LHCN-M2 (cell line): ENCODE measurements around the gene OLR1. TPM values are rescaled to one million over a fixed set of nuclear protein-coding genes. Genes with fewer than 3 reads are reported as not detected.
"Not testable (repeated sequence)": the region's sequence is repeated elsewhere in the genome, so short reads cannot be mapped to it uniquely, and the experiment has no call there.

ENCODE experiments used
- DNase-seq: peaks from one replicate; pipeline ENCODE4 v3.0.0-alpha.2; 2012; ENCODE audit warnings: low read depth
- polyA plus RNA-seq: library from polyadenylated mRNA; unstranded; fragments of >200 nt; gene quantifications from one replicate; pipeline ENCODE4 v1.2.1, GENCODE V29; 2012; ENCODE audit warnings: missing spikeins
- total RNA-seq: library from RNA; depleted of rRNA; stranded (reverse); fragments of >200 nt; gene quantifications from 2 replicates; pipeline ENCODE4 v1.2.3, GENCODE V29; 2014; rRNA removed

Gene OLR1
- not detected in 2 replicates for total RNA-seq
- not detected for polyA plus RNA-seq

DNA sequence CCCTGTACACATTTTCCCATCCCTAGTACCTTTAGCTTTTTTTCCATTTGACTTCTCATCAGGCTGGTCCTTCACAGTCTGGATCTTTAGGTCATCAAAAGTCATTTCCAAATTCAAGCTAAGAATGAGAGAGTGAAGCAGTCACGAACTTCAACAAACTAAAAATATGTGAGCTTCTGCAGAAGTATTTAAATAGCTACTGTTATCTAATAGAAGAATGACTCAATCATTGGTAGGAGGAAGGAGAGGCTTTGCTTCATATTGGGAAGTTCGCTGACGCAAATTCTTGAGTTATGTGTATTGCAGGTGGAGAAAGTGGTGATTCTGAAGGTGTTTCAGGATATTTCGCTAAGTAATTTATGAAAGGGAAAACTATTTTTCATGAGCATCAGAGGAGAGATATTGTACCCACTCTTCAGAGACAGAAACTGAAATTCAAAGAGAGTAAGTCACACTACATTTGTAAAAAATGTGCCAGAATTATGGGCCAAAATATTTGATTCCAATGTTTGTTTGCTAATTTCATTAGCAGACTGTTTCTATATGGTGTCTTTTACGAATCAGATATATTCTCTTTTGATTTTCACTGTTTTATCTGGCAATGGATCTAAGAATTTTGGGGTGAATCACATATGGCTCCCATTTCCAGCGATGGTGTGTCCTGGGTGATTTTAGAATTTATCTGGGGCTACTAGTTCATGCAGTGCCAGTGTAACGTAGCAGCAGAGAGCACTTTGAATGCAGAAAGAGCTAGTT lies at the start of gene OLR1:
Gene OLR1 (minus strand): TSS at position 160 of the 756 bp plus-strand sequence. CDS start 55 bp downstream, at position 105.
- DNase-seq, result no peak

DNA sequence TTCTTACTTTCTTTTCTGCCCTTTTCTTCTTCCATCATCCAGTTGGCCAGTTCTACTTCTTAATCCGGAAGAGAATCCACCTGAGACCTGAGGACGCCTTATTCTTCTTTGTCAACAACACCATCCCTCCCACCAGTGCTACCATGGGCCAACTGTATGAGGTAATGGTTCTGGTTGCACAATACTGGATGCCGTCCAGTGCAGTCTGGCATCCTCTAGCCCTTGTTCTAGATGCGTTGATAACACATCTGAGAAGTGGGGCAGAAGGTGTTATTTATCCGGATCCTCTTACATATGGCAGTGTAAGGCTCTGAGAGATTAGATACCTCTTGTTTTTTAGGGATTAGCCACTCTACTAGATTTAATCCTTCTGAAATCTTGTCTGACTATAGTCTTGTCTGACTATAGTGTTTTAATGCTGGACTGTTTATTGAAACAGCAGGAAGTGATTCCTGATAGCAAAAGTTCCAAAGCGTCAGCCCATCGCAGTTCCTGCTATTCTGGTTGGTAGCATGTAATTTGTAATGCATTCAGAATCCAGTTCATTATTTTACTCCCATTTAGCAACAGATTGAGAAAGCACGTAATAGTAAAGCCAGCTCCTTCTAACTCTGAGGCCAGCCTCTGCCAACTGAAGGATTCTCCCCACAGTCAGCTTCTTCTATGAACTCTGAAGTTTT lies 48.6 kb upstream of the OLR1 start:
- no peak for DNase-seq

DNA sequence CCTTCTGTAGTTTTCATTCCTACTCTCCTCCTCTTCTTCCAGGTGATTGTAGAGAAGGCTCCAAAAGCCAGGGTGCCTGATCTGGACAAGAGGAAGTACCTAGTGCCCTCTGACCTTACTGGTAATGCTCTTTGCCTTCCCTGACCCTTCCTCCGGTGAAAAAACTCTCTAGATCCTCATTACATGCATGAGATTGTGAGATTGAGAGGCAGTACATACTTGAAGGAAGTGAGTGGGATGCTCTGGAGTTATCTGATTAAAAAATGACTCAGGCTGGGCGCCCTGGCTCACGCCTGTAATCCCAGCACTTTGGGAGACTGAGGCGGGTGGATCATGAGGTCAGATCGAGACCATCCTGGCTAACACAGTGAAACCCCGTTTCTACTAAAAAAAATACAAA lies 46.1 kb upstream of the OLR1 start:
- no peak for DNase-seq

DNA sequence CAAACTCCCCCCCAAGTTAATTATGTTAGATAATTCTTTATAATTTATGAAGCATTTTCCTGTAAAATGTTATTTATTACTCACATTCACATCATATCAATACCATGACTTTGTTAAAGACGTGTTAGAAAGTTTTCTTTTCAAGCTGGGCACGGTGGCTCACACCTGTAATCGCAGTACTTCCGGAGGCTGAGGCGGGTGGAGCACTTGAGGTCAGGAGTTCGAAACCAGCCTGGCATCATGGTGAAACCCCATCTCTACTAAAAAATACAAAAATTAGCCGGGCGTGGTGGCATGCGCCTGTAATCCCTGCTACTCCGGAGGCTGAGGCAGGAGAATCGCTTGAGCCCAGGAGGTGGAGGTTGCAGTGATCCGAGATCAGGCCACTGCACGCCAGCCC lies 44.0 kb upstream of the OLR1 start:
- not testable (repeated sequence) for DNase-seq

DNA sequence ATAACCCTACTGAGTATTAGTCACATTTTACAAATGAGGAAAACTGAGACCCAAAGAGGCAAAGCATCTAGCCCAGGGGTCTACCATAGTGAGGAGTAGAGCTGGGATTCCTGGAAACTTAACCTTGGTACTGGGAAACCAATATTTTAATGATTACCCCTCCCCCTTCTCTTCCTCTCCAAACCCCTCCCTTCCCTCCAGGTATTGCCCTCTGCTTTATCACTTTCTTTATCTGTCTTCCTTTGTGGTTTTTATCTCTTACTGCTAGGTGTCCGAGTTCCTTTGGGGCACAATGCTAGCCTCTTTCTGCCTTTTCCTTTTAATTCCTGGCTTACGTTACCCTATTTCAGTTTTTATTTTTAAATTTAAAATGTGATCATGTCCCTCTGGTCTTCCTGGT lies 43.5 kb upstream of the OLR1 start:
- no peak for DNase-seq

DNA sequence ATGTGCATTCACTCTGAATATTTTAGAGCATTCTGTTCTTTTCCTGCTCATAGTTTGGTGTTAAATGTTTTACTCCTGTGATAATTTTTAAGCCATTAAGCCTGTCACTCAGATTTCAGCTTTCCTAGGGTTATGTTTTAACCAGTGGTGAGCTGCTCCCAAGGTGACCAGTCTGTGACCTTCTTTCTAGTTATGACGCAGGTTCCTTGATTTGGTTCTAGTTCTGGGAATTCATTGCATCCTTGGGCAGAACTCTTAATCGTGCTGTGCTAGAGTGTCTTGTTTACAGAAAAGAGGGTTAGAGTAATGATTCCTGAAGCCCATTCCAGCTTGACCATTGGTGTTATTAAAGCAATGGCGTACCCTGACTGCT lies 42.9 kb upstream of the OLR1 start:
- DNase-seq, result no peak

DNA sequence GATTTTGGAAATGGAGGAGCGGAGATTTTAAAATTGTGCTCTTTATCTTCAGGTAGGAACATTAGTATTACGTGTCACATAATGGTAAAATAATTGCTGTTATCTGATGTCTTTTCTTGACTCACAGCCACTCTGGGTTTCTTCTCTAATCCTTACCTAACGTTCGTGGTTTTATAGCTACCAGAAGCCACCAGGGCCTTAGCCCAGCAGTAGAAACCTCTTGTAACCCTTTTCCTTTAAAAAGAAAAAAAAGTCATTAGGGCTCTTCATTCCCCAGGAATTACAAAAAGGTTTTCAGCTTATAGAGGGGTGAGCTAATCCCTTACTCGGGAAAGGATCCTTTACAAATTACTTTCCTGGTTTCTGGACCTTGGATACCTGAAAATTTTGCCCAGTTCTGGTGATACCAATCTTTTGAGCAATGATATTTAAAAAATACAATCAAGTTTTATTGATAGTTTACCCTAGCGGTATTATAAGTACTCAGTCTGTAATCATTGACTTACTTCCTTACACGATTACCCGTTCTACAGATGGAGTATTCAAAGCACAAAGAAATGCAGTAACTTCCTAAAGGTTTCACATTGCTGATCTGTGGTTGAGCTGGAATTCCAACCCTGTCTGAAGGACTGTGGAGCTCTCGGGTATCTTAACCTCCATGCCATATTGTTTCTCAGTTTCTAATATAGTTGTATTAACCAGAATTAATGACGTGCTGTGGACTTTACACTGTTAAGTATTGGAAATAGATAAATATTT lies 42.4 kb upstream of the OLR1 start:
- DNase-seq, result peak; percentile 43

DNA sequence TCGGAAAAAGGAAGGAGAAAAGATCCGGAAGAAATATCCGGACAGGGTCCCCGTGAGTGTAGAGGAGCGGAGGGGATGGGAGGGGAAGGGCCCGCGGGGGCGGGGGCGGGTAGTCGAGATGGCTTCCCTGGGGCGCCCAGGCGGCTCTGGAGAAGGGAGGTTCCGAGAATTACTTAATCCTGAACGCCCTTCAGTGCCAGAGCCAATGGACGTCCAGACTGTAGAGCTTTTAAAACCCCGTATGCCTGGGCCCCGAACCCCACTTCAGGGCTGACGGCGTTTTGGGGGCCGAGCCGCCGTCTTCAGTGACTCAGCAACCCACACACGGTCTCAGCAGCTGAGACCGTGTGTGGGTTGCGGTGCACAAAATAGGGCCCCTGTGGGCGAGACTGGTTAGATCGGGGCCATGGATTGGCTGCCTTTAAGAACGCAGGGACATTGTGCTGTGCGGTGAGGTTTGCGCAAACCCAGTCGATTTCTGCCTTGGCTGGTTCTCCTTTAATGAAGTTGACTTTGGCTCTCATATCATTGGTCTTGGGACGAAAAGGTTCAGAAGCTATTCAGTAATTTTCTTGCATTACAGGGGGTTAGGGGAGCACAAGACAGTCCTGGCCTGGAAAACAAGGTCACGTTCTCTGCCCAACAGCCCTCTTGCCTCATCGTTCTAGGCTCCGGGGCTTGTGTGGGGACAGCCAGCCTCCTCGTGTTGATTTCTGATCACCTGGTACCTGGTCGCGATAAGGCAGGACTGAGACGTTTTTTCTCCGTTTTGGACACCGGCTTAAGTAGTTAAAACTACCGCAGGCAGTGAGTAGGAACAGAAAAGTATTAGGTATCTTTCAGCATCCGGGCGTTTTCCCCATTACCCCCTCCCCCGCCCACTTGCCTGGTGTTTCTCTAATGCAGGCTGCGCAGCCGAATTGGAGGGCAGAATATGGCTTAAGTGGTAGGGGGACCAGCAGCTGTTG lies 41.5 kb upstream of the OLR1 start:
- DNase-seq, result peak; percentile 85

DNA sequence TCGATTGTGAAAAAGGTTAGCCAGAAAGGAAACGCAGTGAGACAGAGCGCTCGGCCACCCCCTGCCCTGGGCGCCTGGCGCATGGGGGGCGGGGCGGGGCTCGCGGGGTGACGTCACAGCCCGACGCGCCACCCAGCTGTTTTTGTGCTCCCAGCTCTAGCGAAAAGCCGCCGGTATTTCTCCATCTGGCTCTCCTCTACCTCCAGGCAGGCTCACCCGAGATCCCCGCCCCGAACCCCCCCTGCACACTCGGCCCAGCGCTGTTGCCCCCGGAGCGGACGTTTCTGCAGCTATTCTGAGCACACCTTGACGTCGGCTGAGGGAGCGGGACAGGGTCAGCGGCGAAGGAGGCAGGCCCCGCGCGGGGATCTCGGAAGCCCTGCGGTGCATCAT lies 40.8 kb upstream of the OLR1 start, which contains the start of gene GABARAPL1:
Gene GABARAPL1 (plus strand): TSS at position 139 of the 393 bp plus-strand sequence. CDS start 253 bp downstream, at position 392.
- peak; percentile 75 for DNase-seq

DNA sequence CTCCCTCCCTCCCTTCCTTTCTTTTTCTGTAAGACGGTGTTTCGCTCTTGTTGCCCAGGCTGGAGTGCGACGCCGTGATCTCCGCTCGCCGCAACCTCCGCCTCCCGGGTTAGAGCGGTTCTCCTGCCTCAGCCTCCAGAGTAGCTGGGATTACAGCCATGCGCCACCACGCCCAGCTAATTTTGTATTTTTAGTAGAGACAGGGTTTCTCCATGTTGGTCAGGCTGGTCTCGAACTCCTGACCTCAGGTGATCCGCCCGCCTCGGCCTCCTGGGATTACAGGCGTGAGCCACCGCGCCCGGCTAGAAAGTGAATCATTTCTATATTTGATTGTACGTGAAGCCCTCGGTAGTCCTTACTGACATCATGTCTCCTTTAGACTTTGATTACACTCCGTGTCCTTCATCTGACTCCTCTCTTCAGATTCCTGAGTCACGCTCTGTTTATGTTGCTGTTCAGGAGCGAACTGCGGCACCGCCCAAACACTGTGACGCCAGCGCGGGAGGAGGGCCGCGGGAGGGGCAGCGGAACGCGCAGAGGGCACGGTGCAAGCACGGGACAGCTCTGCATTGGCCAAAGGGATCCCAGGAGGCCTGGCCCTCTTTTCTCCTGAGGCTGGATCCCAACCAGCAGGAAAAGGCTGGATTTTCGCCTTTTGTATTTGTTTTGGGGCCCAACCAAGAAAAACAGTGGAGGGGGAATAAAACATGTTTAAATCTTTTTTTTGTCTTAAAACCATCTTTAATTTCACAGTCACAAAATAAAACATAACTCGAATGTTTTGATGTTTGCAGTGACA lies 40.2 kb upstream of the OLR1 start:
- DNase-seq, result peak; percentile 98

DNA sequence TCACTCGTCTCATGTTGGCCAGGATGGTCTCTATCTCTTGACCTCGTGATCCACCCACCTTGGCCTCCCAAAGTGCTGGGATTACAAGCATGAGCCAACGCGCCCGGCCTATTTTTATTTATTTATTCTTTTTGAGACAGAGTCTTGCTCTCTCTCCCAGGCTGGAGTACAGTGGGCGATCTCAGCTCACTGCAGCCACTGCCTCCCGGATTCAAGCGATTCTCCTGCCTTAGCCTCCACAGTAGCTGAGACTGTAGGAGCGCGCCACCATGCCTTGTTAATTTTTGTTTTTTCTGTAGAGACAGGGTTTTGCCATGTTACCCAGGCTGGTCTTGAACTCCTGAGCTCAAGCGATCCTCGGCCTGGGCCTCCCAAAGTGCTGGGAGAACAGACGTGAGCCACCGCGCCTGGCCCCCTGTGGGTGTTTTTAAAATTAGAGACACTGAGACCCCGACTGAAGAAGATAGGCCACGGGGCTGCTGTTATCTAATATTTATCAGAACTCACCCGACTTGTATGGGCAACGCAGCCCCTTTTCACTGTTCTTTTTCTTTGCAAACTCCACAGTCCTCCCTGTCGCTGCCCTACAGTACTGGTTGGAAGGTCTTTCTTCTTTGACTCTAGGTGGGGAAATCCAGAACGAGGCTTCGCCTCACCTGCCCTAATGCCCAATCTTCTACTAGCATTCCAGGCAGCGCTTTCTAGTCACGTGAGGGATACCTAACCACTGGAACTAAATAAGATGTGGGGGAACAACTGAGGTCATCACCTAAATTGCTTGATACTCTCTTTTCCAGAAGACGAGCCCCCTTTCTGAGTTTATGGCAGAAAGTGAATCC lies 39.4 kb upstream of the OLR1 start:
- peak; percentile 1 for DNase-seq

DNA sequence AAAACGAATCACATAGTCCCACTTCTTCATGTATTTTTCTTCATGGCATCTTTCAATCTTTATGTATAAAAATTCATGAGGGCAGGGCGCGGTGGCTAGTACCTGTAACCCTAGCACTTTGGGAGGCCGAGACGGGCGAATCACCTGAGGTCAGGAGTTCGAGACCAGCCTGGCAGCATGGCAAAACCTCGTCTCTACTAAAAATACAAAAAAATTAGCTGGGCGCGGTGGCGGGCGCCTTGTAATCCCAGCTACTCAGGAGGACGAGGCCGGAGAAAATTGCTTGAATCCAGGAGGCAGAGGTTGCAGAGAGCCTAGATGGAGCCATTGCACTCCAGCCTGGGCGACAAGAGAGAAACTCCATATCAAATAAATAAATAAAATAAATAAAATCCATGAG lies 38.3 kb upstream of the OLR1 start:
- no peak for DNase-seq

DNA sequence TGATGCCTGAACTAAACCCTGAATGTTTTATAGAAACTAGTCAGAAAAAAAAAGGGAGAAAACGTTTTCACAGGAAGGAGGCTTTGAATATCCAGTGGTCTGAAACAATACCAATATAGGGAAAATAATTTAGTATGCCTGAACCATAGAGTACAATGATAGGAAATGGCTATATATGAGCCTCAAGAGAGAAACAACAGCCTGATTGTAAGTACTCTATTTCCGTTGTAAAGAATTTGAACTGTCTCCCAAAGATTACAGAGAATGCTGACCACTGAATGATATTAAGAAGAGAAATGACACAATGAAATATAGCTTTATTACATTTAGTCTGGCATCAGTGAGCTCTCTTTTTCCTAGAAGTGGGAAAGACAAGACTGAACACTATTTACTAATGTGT lies 35.2 kb upstream of the OLR1 start:
- no peak for DNase-seq

DNA sequence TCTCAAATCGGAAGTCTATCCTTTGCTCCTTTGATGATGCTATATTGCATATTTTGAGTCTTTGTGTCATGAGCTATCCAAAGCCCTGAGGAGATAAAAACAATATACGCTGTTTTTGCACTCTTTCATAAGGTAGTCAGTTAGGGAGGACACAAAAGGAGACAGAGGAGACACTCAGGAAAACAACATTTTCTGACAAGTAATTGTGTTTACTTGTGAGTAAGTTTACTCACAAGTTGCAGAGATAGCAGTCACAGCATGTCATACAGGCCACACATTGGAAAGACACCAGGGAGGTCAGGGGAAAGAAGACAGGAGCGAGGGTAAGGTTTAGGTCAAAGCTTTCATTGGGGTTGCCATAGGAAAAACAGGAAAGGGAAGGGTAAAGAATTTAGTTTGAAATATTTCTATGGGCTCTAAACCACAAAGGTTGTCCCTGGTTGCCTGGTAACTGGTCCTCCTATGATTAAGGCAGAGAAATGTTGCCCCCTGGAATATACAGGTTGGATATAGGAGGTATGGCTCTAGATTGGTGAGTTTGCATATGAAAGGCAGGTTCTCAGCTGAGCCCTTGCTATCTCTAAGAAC lies 33.4 kb upstream of the OLR1 start:
- DNase-seq, result peak; percentile 10

DNA sequence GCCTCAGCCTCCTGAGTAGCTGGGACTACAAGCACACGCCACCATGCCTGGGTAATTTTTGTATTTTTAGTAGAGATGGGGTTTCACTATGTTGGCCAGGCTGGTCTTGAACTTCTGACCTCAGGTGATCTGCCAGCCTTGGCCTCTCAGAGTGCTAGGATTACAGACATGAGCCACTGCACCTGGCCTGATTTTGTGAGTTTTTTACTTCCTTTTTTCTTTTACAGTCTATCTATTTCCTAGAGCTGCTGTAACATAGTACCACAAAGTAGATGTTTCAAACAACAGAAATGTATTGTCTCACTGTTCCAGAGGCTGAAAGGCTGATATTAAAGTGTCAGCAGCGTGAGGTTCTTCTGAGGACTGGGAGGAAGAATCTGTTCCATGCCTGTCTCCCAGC lies 32.6 kb upstream of the OLR1 start:
- not testable (repeated sequence) for DNase-seq

DNA sequence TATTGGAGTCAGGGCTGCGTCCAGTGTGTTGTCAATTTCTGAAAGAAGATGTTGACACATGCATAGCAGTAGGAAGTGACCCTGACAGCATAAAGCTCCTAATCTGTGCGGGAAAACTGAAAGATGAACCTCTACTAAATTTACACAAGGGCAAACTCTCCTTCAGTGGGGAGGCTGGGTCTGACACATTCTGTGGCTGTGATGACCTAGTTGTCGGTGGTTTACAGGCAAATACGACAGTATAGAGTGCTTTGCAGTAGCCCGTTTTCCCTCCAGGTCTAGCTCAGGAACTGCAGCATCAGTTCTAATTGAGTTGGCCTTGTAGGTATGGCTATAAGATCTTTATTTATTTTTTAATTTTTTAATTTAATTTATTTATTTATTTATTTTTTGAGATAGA lies 25.9 kb upstream of the OLR1 start:
- no peak for DNase-seq

DNA sequence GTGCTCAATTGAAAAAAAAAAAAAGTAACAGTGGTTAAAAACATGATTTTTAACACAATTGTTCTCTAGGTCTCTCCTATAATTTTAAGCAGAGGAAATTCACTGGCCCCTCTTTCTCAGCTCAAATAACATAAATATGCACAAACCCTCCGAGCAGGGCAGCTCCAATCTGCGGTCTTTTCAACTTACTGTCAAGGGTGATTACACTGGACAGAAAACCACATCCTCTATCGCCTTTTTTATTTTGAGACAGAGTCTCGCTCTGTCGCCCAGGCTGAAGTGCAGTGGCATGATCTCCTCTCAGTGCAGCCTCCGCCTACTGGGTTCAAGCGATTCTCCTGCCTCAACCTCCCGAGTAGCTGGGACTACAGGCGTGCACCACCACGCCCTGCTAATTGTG lies 24.3 kb upstream of the OLR1 start:
- no peak for DNase-seq

DNA sequence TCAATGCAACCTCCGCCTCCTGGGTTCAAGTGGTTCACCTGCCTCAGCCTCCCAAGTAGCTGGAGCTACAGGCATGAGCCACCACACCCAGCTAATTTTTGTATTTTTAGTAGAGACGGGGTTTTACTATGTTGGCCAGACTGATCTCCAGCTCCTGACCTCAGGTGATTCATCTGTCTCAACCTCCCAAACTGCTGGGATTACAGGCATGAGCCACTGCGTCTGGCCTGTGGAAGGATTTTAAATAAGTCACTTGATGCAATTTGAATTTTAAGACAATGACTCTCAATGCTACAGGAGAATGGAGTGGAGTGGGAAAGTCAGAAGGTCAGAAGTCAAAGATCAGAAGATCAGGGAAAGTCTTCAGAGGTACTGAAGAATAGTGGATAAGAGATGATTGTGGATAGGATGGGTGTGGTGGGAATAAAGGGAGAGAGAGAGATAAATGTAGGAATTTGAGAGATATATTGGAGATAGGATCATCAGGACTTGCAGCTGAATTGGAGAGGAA lies 22.3 kb upstream of the OLR1 start:
- DNase-seq, result no peak

DNA sequence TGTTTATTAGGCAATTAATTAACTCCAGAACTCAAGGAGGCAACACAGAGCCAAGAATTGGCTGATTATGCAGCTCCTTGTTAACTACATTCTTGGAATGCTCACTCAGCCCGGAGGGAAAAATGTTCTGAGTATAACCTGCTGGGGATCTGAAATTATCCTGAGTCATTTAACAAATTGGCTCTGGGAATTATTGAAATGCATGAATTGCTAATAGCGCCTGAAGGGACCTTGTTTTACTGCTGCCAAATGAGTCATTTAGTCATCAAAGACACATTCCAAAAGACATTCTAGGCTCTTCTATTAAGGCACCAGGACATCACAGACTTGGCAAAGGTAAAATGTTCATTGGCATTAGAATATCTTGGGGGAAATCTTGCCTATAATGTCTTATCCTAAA lies 19.9 kb upstream of the OLR1 start:
- no peak for DNase-seq
